ENCODE results near the gene TCF7L1. TPM values are rescaled to one million over a fixed set of nuclear protein-coding genes. Genes with fewer than 3 reads are reported as not detected.
A peak's percentile ranks its signal among the peaks of the same experiment; 100 is the strongest.

Gene TCF7L1
- total RNA-seq, 2 donors from 2014 or later: 71.9 to 73.3 TPM

GRCh38 chr2:85183479-85183878 is 50.3 kb downstream of the TCF7L1 start:
- H3K27me3 Mint-ChIP-seq (ENCODE audit: insufficient read depth): no peaks in the 10 kb centered on the region
- H3K36me3 Mint-ChIP-seq (ENCODE audit: low read depth): peaks cover 39% of the 10 kb centered on the region
- 72 to 75% methylated on average over 4 of the region's 4 CpGs for WGBS, 2 experiments (ENCODE audit: insufficient coverage in 1 of 2, insufficient read length in 1 of 2)
- peaks cover 14% of the 10 kb centered on the region for H3K36me3 ChIP-seq (ENCODE audit: control insufficient read depth, insufficient read depth, low read length)
- no peak for TF ChIP-seq CTCF (conservative IDR thresholded peaks at IDR 0.05)
- H3K4me3 ChIP-seq (ENCODE audit: low read length): no peak overlapping the region
- H3K27me3 ChIP-seq (ENCODE audit: control insufficient read depth, insufficient read depth, low read length, poor library complexity, severe bottlenecking): no peaks in the 10 kb centered on the region
- no peak overlapping the region for H3K9ac ChIP-seq (ENCODE audit: extremely low read depth, low read length, poor library complexity, severe bottlenecking)
- peak overlapping the region; percentile 10 for H3K27ac Mint-ChIP-seq
- no peak for DNase-seq
- H3K4me1 ChIP-seq (ENCODE audit: control insufficient read depth, insufficient read depth, low read length): peaks cover 17% of the 10 kb centered on the region
- H3K27ac ChIP-seq (ENCODE audit: low read depth, low read length): no peak overlapping the region
- H3K9me3 Mint-ChIP-seq: no peaks in the 10 kb centered on the region
- peaks cover 75% of the 10 kb centered on the region for H3K4me1 Mint-ChIP-seq
- no peaks in the 10 kb centered on the region for H3K9me3 ChIP-seq (ENCODE audit: control insufficient read depth, low read length)
- no peak overlapping the region for H3K4me3 Mint-ChIP-seq

- TF ChIP-seq CTCF (conservative IDR thresholded peaks at IDR 0.05): no peak
- Histone ChIP-seq H3K4me3 (ENCODE audit: low read length) (no peak overlapping the region), H3K27me3 (ENCODE audit: control insufficient read depth, insufficient read depth, low read length, poor library complexity, severe bottlenecking) (no peaks in the 10 kb centered on the region), H3K36me3 (ENCODE audit: control insufficient read depth, insufficient read depth, low read length) (peaks cover 13% of the 10 kb centered on the region), H3K9me3 (ENCODE audit: control insufficient read depth, low read length) (no peaks in the 10 kb centered on the region), H3K27ac (ENCODE audit: low read depth, low read length) (no peak overlapping the region), H3K9ac (ENCODE audit: extremely low read depth, low read length, poor library complexity, severe bottlenecking) (no peak overlapping the region), H3K4me1 (ENCODE audit: control insufficient read depth, insufficient read depth, low read length) (peaks cover 17% of the 10 kb centered on the region)
- no peak for DNase-seq
- 93 to 98% methylated on average over 6 to 9 of the region's 9 CpGs for WGBS, 2 experiments (ENCODE audit: insufficient coverage in 1 of 2, insufficient read length in 1 of 2)
- Mint-ChIP-seq H3K27me3 (ENCODE audit: insufficient read depth) (no peaks in the 10 kb centered on the region), H3K36me3 (ENCODE audit: low read depth) (peaks cover 39% of the 10 kb centered on the region), H3K4me3 (no peak overlapping the region), H3K4me1 (peaks cover 73% of the 10 kb centered on the region), H3K27ac (peak overlapping the region; percentile 10), H3K9me3 (no peaks in the 10 kb centered on the region)
These were observed 51.0 kb downstream of the TCF7L1 start for GRCh38 chr2:85184231-85184630.

- H3K36me3 ChIP-seq (ENCODE audit: control insufficient read depth, insufficient read depth, low read length): peaks cover 13% of the 10 kb centered on the region
- H3K27me3 ChIP-seq (ENCODE audit: control insufficient read depth, insufficient read depth, low read length, poor library complexity, severe bottlenecking): no peaks in the 10 kb centered on the region
- H3K27me3 Mint-ChIP-seq (ENCODE audit: insufficient read depth): no peaks in the 10 kb centered on the region
- H3K4me3 Mint-ChIP-seq: no peak overlapping the region
- H3K9me3 ChIP-seq (ENCODE audit: control insufficient read depth, low read length): no peaks in the 10 kb centered on the region
- H3K4me1 Mint-ChIP-seq: peaks cover 71% of the 10 kb centered on the region
- peak overlapping the region; percentile 83 for H3K27ac Mint-ChIP-seq
- no peak for DNase-seq
- H3K4me1 ChIP-seq (ENCODE audit: control insufficient read depth, insufficient read depth, low read length): peaks cover 20% of the 10 kb centered on the region
- no peaks in the 10 kb centered on the region for H3K9me3 Mint-ChIP-seq
- peaks cover 39% of the 10 kb centered on the region for H3K36me3 Mint-ChIP-seq (ENCODE audit: low read depth)
- H3K4me3 ChIP-seq (ENCODE audit: low read length): no peak overlapping the region
- 94 to 96% methylated on average over 4 to 6 of the region's 6 CpGs for WGBS, 2 experiments (ENCODE audit: insufficient coverage in 1 of 2, insufficient read length in 1 of 2)
- H3K27ac ChIP-seq (ENCODE audit: low read depth, low read length): no peak overlapping the region
- no peak for TF ChIP-seq CTCF (conservative IDR thresholded peaks at IDR 0.05)
- no peak overlapping the region for H3K9ac ChIP-seq (ENCODE audit: extremely low read depth, low read length, poor library complexity, severe bottlenecking)
These were observed 51.8 kb downstream of the TCF7L1 start for GRCh38 chr2:85184990-85185389.

Measured in endodermal cell (in vitro differentiated cells).